ENCODE results near the gene ZC3H10. TPM values are rescaled to one million over a fixed set of nuclear protein-coding genes. Genes with fewer than 3 reads are reported as not detected.

The ZC3H10 gene
- total and polyA plus RNA-seq, 2 of the 8 experiments (the other 6 are each of a cell fraction or from before 2014, with no cell fraction given) = 4.0 to 11.2 TPM

DNA sequence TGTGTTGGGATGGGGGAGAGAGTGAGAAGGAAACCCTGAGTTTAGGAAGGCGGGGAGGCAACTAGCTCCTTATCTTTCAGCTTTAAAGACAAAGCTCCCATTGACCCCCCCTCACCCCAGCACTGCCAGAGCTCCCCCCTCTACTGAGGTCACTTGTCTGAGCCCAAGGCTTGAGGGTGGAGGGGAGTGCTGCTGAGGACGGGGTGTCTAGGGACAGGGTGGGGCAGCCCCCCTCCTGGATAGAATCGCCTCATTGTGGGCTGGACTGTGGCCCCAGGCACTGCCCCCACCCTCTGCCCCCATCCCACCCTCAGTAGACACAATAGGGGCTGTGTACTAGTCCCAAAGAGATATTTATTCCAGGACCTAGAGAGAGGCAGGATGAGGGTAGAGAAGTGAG is 35.1 kb upstream of the ZC3H10 start (continued):
- TF ChIP-seq RAD21 (IDR thresholded peaks at IDR 0.05 in 1 of 2, conservative IDR thresholded peaks at IDR 0.05 in 1 of 2; ENCODE audit: low read depth in 2 of 2, low read length in 2 of 2) (no peak), SP1 (IDR thresholded peaks at IDR 0.05; ENCODE audit: low read depth, low read length) (no peak), EP300 (IDR thresholded peaks at IDR 0.05; ENCODE audit: borderline replicate concordance in 1 of 2, low read depth in 2 of 2, low read length in 2 of 2) (no peak), MAFK (IDR thresholded peaks at IDR 0.05; ENCODE audit: low read depth, low read length) (no peak), HDAC6 (IDR thresholded peaks at IDR 0.05; ENCODE audit: low read depth, low read length) (no peak), CEBPB (IDR thresholded peaks at IDR 0.05; ENCODE audit: low read depth, low read length) (no peak), EGR1 (IDR thresholded peaks at IDR 0.05; ENCODE audit: borderline replicate concordance, low read depth, low read length) (no peak)

Data from H1 (cell line).